ENCODE measurements around the gene PITHD1. TPM values are rescaled to one million over a fixed set of nuclear protein-coding genes. Genes with fewer than 3 reads are reported as not detected.
"Not testable (repeated sequence)": the region's sequence is repeated elsewhere in the genome, so short reads cannot be mapped to it uniquely, and the experiment has no call there.

The PITHD1 gene
- total RNA-seq, 2 experiments from 2014 or later = 65.8 to 65.9 TPM

DNA sequence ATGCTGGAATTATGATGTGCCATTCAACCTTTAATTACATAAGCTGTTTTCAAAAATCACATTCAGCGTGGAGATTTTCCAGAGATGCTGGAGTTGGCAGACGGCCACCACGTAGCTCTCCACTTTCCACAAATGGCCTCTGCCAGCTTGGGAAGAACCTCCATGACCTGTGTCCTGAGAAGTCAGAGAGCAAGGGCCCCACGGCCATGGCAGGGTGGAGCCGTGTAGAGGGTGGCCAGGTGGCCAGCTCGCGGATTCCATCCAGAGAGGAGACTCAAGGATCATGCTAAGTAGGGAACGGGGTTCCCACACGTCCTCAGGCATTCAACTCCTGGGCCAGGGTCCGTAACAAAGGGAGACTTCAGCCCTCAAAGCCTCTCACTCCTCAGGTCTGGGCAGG is 23.7 kb downstream of the PITHD1 start:
- peaks cover 13% of the 10 kb centered on the region for H3K4me1 Mint-ChIP-seq (ENCODE audit: low read depth)
- intact Hi-C loops (cut with micrococcal nuclease) = loop anchor here (5.0 kb wide), 1 partner anchor 65 kb away; the partner anchor contains the start of gene FUCA1
- no peaks in the 10 kb centered on the region for H3K27me3 Mint-ChIP-seq
- TF ChIP-seq, protein P1, sequence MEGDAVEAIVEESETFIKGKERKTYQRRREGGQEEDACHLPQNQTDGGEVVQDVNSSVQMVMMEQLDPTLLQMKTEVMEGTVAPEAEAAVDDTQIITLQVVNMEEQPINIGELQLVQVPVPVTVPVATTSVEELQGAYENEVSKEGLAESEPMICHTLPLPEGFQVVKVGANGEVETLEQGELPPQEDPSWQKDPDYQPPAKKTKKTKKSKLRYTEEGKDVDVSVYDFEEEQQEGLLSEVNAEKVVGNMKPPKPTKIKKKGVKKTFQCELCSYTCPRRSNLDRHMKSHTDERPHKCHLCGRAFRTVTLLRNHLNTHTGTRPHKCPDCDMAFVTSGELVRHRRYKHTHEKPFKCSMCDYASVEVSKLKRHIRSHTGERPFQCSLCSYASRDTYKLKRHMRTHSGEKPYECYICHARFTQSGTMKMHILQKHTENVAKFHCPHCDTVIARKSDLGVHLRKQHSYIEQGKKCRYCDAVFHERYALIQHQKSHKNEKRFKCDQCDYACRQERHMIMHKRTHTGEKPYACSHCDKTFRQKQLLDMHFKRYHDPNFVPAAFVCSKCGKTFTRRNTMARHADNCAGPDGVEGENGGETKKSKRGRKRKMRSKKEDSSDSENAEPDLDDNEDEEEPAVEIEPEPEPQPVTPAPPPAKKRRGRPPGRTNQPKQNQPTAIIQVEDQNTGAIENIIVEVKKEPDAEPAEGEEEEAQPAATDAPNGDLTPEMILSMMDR (IDR thresholded peaks at IDR 0.05) = no peak
- H3K4me3 Mint-ChIP-seq = peak overlapping the region; percentile 92
- peaks cover 17% of the 10 kb centered on the region for H3K36me3 Mint-ChIP-seq (ENCODE audit: low read depth)
- no peaks in the 10 kb centered on the region for H3K9me3 Mint-ChIP-seq
- ChIA-PET CTCF (interaction anchor here (1.0 to 5.5 kb wide), 8 partner anchors 9 to 115 kb away, joined by 3 to 47 read pairs (median 6); partner anchors contain the start of genes LYPLA2 and PITHD1), POLR2A (interaction anchor here (0.8 to 16.5 kb wide), 11 partner anchors 8 to 179 kb away, joined by 3 to 168 read pairs (median 5); partner anchors contain the start of genes HMGCL, LYPLA2, PITHD1 and PNRC2)
- DNase-seq (no peak), ATAC-seq (no peak)
- no peak overlapping the region for H3K27ac Mint-ChIP-seq

DNA sequence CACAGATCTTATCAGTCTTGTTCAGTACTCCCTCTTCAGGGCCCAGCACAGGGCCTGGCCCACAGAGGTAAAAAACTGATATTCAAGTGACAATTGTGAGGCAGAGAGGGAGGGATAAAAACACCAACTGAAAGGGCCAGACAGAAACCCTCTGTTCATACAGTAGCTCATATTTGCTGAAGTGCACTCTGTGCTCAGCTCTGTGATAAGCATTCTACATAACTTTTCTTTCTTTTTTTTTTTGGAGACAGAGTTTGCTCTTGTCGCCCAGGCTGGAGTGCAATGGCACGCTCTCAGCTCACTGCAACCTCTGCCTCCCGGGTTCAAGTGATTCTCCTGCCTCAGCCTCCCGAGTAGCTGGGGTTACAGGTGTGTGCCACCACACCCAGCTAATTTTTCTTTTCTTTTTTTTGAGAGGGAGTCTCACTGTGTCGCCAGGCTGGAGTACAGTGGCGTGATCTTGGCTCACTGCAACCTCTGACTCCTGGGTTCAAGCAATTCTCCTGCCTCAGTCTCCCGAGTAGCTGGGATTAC is 24.7 kb downstream of the PITHD1 start:
- POLR2A ChIA-PET = interaction anchor here (1.6 to 16.5 kb wide), 4 partner anchors 10 to 24 kb away, joined by 3 to 168 read pairs (median 16); partner anchors contain the start of genes LYPLA2 and PITHD1
- H3K4me3 Mint-ChIP-seq, DNase-seq, H3K27ac Mint-ChIP-seq, H3K9me3 Mint-ChIP-seq, ATAC-seq, H3K27me3 Mint-ChIP-seq: not testable (repeated sequence)
- CTCF ChIA-PET = interaction anchor here (0.5 to 5.5 kb wide), 7 partner anchors 8 to 496 kb away, joined by 3 to 47 read pairs (median 6); no protein-coding TSS in a partner anchor
- intact Hi-C loops (cut with micrococcal nuclease) = loop anchor here (5.0 kb wide), 1 partner anchor 64 kb away; the partner anchor contains the start of gene FUCA1
- Mint-ChIP-seq H3K4me1 (ENCODE audit: low read depth) (peaks cover 13% of the 10 kb centered on the region), H3K36me3 (ENCODE audit: low read depth) (peaks cover 12% of the 10 kb centered on the region)

GRCh38 chr1:23803674-23804073 is 25.5 kb downstream of the PITHD1 start:
- DNase-seq (no peak), ATAC-seq (no peak)
- CTCF ChIA-PET = interaction anchor here (2.5 kb wide), 1 partner anchor 113 kb away, joined by 13 read pairs; no protein-coding TSS in a partner anchor
- peaks cover 10% of the 10 kb centered on the region for H3K4me1 Mint-ChIP-seq (ENCODE audit: low read depth)
- H3K36me3 Mint-ChIP-seq (ENCODE audit: low read depth) = peaks cover 7% of the 10 kb centered on the region
- H3K27me3 Mint-ChIP-seq = no peaks in the 10 kb centered on the region
- H3K27ac Mint-ChIP-seq = no peak overlapping the region
- POLR2A ChIA-PET = interaction anchor here (0.7 kb wide), 1 partner anchor 23 kb away, joined by 3 read pairs; no protein-coding TSS in a partner anchor
- no peak overlapping the region for H3K4me3 Mint-ChIP-seq
- H3K9me3 Mint-ChIP-seq = no peaks in the 10 kb centered on the region
- TF ChIP-seq, protein P1 (IDR thresholded peaks at IDR 0.05) = no peak
- intact Hi-C loops (cut with micrococcal nuclease) = loop anchor here (5.0 kb wide), 1 partner anchor 64 kb away; the partner anchor contains the start of gene FUCA1

- no peak overlapping the region for H3K4me3 Mint-ChIP-seq
- intact Hi-C loops (cut with micrococcal nuclease) = loop anchor here (5.0 kb wide), 1 partner anchor 63 kb away; the partner anchor contains the start of gene FUCA1
- no peaks in the 10 kb centered on the region for H3K9me3 Mint-ChIP-seq
- ATAC-seq (no peak), DNase-seq (no peak)
- ChIA-PET POLR2A (interaction anchor here (0.7 kb wide), 1 partner anchor 24 kb away, joined by 3 read pairs; no protein-coding TSS in a partner anchor), CTCF (interaction anchor here (1.2 kb wide), 1 partner anchor 32 kb away, joined by 3 read pairs; no protein-coding TSS in a partner anchor)
- TF ChIP-seq, protein P1 (IDR thresholded peaks at IDR 0.05) = no peak
- H3K4me1 Mint-ChIP-seq (ENCODE audit: low read depth) = peaks cover 8% of the 10 kb centered on the region
- peaks cover 5% of the 10 kb centered on the region for H3K36me3 Mint-ChIP-seq (ENCODE audit: low read depth)
- no peaks in the 10 kb centered on the region for H3K27me3 Mint-ChIP-seq
- no peak overlapping the region for H3K27ac Mint-ChIP-seq
Observed at GRCh38 chr1:23804183-23804835, 26.1 kb downstream of the PITHD1 start.

DNA sequence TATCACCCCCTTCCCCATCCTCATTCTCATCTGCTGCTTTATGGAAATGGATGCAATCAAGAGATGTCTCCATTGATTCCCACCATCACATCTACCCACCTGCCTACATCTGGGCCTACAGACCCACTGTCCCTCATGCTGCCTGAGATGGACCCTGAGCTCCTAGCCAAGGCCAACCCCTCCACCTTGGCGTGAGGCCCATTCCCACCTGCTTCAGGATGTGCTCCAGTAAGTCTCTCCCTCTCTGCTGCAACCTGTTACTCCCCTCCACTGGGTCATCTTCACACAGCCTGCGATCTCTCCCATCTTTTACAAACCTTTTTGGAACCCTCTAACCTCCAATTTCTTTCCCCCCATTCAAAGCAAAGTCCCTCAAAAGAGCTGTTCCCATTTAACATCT is 26.8 kb downstream of the PITHD1 start:
- TF ChIP-seq, protein P1 (IDR thresholded peaks at IDR 0.05) = no peak
- intact Hi-C loops (cut with micrococcal nuclease) = no loop called here
- Mint-ChIP-seq H3K4me1 (ENCODE audit: low read depth) (peaks cover 6% of the 10 kb centered on the region), H3K27ac (no peak overlapping the region), H3K27me3 (no peaks in the 10 kb centered on the region), H3K4me3 (no peak overlapping the region), H3K36me3 (ENCODE audit: low read depth) (no peaks in the 10 kb centered on the region), H3K9me3 (no peaks in the 10 kb centered on the region)
- ChIA-PET POLR2A (interaction anchor here (0.6 to 1.1 kb wide), 2 partner anchors 13 to 29 kb away, joined by 3 to 5 read pairs; no protein-coding TSS in a partner anchor), CTCF (interaction anchor here (0.9 to 1.2 kb wide), 3 partner anchors 20 to 119 kb away, joined by 3 read pairs; partner anchors contain the start of gene HMGCL)
- no peak for DNase-seq
- no peak for ATAC-seq
